DND-41 (cell line): ENCODE data around the gene RIT1.

Source experiments
- CTCF ChIP-seq: IDR thresholded peaks from 2 replicates; pipeline ENCODE4 v1.5.1; 2012; ENCODE audit warnings: borderline replicate concordance, low read length, moderate library complexity, mild to moderate bottlenecking; ENCODE audit not compliant: poor library complexity, severe bottlenecking; ENCODE audit errors: extremely low read depth
- EZH2 ChIP-seq: IDR thresholded peaks from 3 replicates; pipeline ENCODE4 v1.6.1; 2012; ENCODE audit warnings: borderline replicate concordance, low read depth, mild to moderate bottlenecking, moderate library complexity, low read length, inconsistent platforms; ENCODE audit not compliant: severe bottlenecking

GRCh38 chr1:155859881-155860871 is 51.0 kb downstream of the RIT1 start:
- TF ChIP-seq CTCF = no peak
- TF ChIP-seq EZH2 = no peak
